Panc1 (cell line): ENCODE data around the gene TRIM37.

ENCODE experiments used
- POLR2AphosphoS5 ChIP-seq: IDR thresholded peaks from 2 replicates; pipeline ENCODE4 v1.6.1; 2012; ENCODE audit warnings: mild to moderate bottlenecking, low read depth, low read length, moderate library complexity
- REST ChIP-seq, 2 experiments: IDR thresholded peaks; 2 replicates each; pipeline ENCODE4 v1.6.1; 2011 to 2012; ENCODE audit warnings: low read depth in 2 of 2, control low read depth in 1 of 2, low read length in 1 of 2, mild to moderate bottlenecking in 1 of 2, moderate library complexity in 1 of 2; ENCODE audit not compliant: insufficient read depth in 1 of 2
- SIN3A ChIP-seq: IDR thresholded peaks from 2 replicates; pipeline ENCODE4 v1.6.1; 2012; ENCODE audit warnings: low read depth, mild to moderate bottlenecking, low read length, moderate library complexity, borderline replicate concordance; ENCODE audit not compliant: insufficient read depth
- TCF7L2 ChIP-seq: IDR thresholded peaks from 2 replicates; pipeline ENCODE4 v1.6.1; 2011; ENCODE audit warnings: mild to moderate bottlenecking, low read depth, low read length, inconsistent platforms
- TF ChIP-seq, protein P1 (sequence below): fragments of 450-650 bp; IDR thresholded peaks from 2 replicates; pipeline ENCODE4 v1.5.1; 2017; ENCODE audit warnings: mild to moderate bottlenecking

GRCh38 chr17:59111539-59111938, 4.9 kb upstream of the TRIM37 start:
- TF ChIP-seq, protein P1, sequence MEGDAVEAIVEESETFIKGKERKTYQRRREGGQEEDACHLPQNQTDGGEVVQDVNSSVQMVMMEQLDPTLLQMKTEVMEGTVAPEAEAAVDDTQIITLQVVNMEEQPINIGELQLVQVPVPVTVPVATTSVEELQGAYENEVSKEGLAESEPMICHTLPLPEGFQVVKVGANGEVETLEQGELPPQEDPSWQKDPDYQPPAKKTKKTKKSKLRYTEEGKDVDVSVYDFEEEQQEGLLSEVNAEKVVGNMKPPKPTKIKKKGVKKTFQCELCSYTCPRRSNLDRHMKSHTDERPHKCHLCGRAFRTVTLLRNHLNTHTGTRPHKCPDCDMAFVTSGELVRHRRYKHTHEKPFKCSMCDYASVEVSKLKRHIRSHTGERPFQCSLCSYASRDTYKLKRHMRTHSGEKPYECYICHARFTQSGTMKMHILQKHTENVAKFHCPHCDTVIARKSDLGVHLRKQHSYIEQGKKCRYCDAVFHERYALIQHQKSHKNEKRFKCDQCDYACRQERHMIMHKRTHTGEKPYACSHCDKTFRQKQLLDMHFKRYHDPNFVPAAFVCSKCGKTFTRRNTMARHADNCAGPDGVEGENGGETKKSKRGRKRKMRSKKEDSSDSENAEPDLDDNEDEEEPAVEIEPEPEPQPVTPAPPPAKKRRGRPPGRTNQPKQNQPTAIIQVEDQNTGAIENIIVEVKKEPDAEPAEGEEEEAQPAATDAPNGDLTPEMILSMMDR: no peak
- TF ChIP-seq REST (IDR thresholded peaks at IDR 0.05; ENCODE audit: insufficient read depth in 1 of 2, low read depth in 2 of 2, low read length in 1 of 2): no peak
- TF ChIP-seq POLR2AphosphoS5: no peak
- TF ChIP-seq TCF7L2: no peak
- TF ChIP-seq SIN3A: no peak
